ENCODE results near the gene PCDHGA5. TPM values are rescaled to one million over a fixed set of nuclear protein-coding genes. Genes with fewer than 3 reads are reported as not detected.
"Not testable (repeated sequence)": the region's sequence is repeated elsewhere in the genome, so short reads cannot be mapped to it uniquely, and the experiment has no call there.

The PCDHGA5 gene
- total RNA-seq, 1 donor from 2014 or later = 0.51 TPM

- H3K4me3 Mint-ChIP-seq = no peak overlapping the region
- TF ChIP-seq CTCF (IDR thresholded peaks at IDR 0.05; ENCODE audit: unreplicated experiment) = no peak
- peaks cover 46% of the 10 kb centered on the region for H3K36me3 Mint-ChIP-seq
- DNase-seq (ENCODE audit: low spot score in 2 of 2, unreplicated experiment in 2 of 2) = no peak
- no peaks in the 10 kb centered on the region for H3K27me3 Mint-ChIP-seq (ENCODE audit: low read depth)
- no peaks in the 10 kb centered on the region for H3K4me1 Mint-ChIP-seq
- H3K27ac Mint-ChIP-seq = no peak overlapping the region
- H3K9me3 Mint-ChIP-seq = peaks cover 50% of the 10 kb centered on the region
Measured at GRCh38 chr5:141398608-141399007, 34.6 kb downstream of the PCDHGA5 start.

GRCh38 chr5:141399555-141400258, 35.7 kb downstream of the PCDHGA5 start:
- H3K27me3 Mint-ChIP-seq (ENCODE audit: low read depth) = no peaks in the 10 kb centered on the region
- H3K4me1 Mint-ChIP-seq = no peaks in the 10 kb centered on the region
- peaks cover 48% of the 10 kb centered on the region for H3K36me3 Mint-ChIP-seq
- peaks cover 51% of the 10 kb centered on the region for H3K9me3 Mint-ChIP-seq
- H3K4me3 Mint-ChIP-seq = no peak overlapping the region
- no peak for DNase-seq (ENCODE audit: low spot score in 2 of 2, unreplicated experiment in 2 of 2)
- H3K27ac Mint-ChIP-seq = no peak overlapping the region
- TF ChIP-seq CTCF (IDR thresholded peaks at IDR 0.05; ENCODE audit: unreplicated experiment) = no peak

GRCh38 chr5:141402553-141403243, 38.7 kb downstream of the PCDHGA5 start, which contains the start of gene PCDHGA9:
Gene PCDHGA9, plus strand, starts transcription at chr5:141402778. Its CDS starts 175 bp downstream, at chr5:141402953.
- Mint-ChIP-seq H3K27me3 (ENCODE audit: low read depth) (no peaks in the 10 kb centered on the region), H3K27ac (no peak within 1 kb of the TSS), H3K9me3 (peaks cover 48% of the 10 kb centered on the region), H3K4me1 (no peaks in the 10 kb centered on the region), H3K36me3 (peaks cover 50% of the 10 kb centered on the region), H3K4me3 (no peak within 1 kb of the TSS)
- no peak for DNase-seq (ENCODE audit: low spot score in 2 of 2, unreplicated experiment in 2 of 2)
- no peak for TF ChIP-seq CTCF (IDR thresholded peaks at IDR 0.05; ENCODE audit: unreplicated experiment)

GRCh38 chr5:141403387-141403786, 39.4 kb downstream of the PCDHGA5 start:
- peaks cover 56% of the 10 kb centered on the region for H3K36me3 Mint-ChIP-seq
- no peak for TF ChIP-seq CTCF (IDR thresholded peaks at IDR 0.05; ENCODE audit: unreplicated experiment)
- H3K27ac Mint-ChIP-seq = no peak overlapping the region
- no peak for DNase-seq (ENCODE audit: low spot score in 2 of 2, unreplicated experiment in 2 of 2)
- H3K27me3 Mint-ChIP-seq (ENCODE audit: low read depth) = no peaks in the 10 kb centered on the region
- H3K9me3 Mint-ChIP-seq = peaks cover 52% of the 10 kb centered on the region
- H3K4me3 Mint-ChIP-seq = no peak overlapping the region
- H3K4me1 Mint-ChIP-seq = peaks cover 2% of the 10 kb centered on the region

GRCh38 chr5:141407790-141408505, 44.0 kb downstream of the PCDHGA5 start, which contains the start of gene PCDHGB6:
Gene PCDHGB6, plus strand, starts transcription at chr5:141408021. Its CDS starts 182 bp downstream, at chr5:141408203.
- DNase-seq (ENCODE audit: low spot score in 2 of 2, unreplicated experiment in 2 of 2) = peak; percentile 62 to 85
- Mint-ChIP-seq H3K4me3 (peak within 1 kb of the TSS; percentile 91), H3K27ac (peak within 1 kb of the TSS; percentile 98), H3K4me1 (peaks cover 12% of the 10 kb centered on the region), H3K36me3 (peaks cover 59% of the 10 kb centered on the region), H3K9me3 (peaks cover 44% of the 10 kb centered on the region)
- not testable (repeated sequence) for H3K27me3 Mint-ChIP-seq (ENCODE audit: low read depth)
- peak; percentile 87 for TF ChIP-seq CTCF (IDR thresholded peaks at IDR 0.05; ENCODE audit: unreplicated experiment)

Data from mesothelial cell of epicardium (in vitro differentiated cells).